ENCODE measurements around the gene LRP1.

Gene LRP1

GRCh38 chr12:57094208-57095160, 33.8 kb upstream of the LRP1 start:
- no peak for DNase-seq (ENCODE audit: low read depth)

DNA sequence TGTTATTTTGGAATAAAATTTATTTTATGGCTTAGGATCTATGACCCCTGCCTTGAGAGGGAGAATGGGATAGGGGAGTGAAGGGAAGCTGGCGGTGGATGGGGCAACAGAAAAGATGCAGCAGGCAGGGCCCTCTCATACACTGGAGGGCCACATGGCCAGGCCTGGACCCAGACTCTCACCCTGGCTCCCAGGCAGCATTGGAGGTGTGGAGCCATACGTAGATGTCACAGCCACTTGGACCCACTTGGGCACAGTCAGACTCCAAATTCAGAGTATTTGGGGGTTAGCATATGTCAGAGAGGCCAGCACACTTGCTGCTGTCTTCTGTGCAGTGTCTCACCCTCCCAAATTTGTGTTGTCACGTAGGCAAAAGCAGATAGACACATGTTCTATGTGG, 32.8 kb upstream of the LRP1 start:
- DNase-seq (ENCODE audit: low read depth): no peak

DNA sequence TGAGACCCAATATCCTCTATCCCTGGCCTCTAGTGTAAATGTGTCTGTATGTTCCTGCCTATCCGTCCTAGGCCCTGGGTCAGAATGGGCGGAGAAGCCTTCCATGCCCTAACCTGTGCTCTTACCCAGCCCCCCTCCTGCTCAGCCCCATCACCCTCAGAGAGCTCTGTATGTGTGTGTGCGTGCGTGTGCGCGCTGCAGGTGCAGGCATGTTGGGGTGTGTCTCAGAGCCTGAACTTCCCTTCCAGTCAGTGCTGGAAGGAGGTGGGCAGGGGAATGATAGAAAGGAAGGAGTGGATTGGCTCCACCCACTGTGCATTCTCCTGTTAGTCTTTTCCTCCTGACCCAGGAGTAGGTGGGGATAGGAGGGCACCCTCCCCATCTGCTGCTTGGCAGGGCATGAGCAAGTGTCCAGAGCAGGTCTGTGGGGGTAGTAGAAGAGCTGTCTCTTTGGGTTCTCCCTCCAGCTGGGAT, 32.1 kb upstream of the LRP1 start:
- no peak for DNase-seq (ENCODE audit: low read depth)

- no peak for DNase-seq (ENCODE audit: low read depth)
Measured at GRCh38 chr12:57096748-57097553, 31.3 kb upstream of the LRP1 start.

DNA sequence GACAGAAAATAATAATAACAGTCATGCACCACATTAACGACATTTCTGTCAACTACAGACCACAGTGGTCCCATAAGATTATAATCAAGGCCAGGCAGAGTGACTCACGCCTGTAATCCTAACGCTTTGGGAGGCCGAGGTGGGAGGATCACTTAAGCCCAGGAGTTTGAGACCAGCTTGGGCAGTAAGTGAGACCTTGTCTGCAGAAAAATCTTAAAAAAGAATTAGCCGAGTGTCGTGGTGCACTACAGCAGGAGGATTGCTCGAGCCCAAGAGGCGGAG, 30.8 kb upstream of the LRP1 start:
- DNase-seq (ENCODE audit: low read depth): no peak

DNA sequence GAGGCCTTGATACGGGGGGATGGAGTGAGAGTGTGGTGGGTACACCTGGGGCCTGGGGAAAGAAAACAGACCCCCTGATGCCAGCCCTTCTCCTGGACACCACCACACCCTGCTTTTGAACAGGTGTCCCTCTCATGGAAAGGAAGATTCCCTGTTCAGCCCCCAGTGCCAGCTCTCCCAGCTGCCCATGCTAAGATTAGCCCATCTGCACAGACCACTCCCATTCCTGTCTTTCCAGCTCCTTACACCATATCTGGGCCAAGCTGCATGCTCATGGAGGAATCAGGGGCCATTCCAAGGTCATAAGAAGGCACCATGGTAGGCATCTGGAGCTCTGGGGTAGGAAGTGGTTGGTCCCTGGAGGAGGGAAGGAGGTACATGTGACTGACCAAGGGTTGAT, 29.7 kb upstream of the LRP1 start:
- no peak for DNase-seq (ENCODE audit: low read depth)

GRCh38 chr12:57099047-57099714, 29.1 kb upstream of the LRP1 start:
- DNase-seq (ENCODE audit: low read depth): no peak

DNA sequence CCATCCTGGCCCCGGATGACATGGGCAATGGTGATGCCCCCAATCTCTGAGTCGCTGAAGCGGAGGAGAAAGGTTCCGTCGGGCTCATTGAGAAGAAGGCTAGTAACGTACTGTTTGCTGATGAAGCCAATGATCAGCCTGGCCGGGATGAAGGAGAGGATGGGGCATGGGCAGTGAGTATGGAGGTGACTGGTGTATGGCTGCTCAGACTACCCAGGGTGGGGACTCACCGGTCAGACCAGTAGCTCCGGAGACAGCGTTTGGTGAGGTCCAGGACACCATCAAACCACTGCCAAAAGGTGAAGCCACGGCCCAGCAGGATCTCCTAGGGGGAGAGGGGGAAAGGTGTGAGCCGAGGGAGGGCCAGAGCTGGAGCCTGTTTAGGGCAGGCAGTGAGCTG, 28.5 kb upstream of the LRP1 start:
- DNase-seq (ENCODE audit: low read depth): no peak

DNA sequence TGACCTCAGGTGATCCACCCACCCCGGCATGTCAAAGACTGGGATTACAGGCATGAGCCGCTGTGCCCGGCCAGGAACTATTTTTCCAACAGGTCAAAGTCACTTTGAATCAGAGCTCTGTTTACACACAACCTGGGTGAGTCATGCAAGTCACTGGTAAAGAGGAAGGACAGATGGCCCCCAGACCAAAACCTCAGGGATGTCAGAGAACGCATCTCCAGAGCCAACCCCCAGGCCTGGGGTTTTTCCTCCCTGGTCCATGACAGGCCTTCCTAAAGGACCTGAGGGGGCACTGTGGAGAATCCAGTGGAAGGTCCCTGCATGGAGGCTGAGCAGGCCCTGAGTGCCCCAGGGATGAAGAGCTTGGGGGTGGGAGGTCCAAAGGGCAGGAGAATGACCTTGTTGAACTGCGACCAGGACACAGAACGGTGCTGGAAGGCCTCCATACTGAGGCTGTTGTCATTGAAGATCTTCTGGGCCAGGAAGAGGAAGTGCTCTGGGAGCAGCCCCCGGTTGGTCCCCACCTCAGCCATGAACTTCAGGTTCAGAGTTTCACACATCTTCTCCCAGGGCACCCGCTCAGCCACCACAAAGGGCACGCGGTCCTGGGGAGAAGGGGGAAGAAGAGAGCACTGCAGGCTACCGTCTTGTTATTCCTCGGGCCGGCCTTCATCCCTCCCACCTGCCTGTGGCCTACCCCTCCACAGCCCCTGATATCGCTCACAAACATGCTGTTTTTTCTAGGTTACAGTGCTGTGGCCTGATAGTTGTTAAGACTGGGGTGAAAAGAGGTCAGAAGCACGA, 26.2 kb upstream of the LRP1 start:
- no peak for DNase-seq (ENCODE audit: low read depth)

GRCh38 chr12:57103856-57104255, 24.4 kb upstream of the LRP1 start:
- no peak for DNase-seq (ENCODE audit: low read depth)

DNA sequence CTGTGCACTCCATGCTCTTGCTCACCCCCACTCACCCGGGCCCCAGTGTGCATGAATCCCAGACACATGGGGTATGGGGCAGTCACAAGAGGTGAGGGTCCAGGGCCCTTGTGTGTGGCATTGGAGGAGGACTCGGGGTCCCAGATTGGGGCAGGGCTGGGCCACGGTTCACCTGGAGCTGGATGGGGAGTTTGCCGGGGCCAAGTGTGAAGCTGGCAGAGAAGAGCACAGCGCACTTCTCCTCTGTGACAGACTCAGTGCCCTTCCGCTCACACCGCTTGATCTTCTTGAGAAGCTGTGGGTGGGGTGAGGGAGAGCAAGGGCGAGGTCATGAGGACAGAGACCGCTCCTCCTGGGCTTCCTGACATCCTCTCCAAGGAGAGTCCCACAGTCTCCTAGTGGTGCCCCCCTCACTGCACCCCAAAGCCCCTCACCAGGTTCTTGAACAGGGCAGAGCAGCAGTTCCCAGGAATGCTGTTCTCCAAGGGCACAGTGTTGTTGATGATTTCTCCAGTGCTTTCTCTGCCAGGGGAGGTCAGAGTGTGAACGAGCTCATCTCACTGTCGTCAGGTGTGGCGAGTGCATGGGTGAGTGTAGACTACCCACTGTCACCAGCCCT, 23.9 kb upstream of the LRP1 start:
- DNase-seq (ENCODE audit: low read depth): no peak

- DNase-seq (ENCODE audit: low read depth): no peak
Measured at GRCh38 chr12:57105011-57105753, 23.1 kb upstream of the LRP1 start.

GRCh38 chr12:57106021-57106708, 22.1 kb upstream of the LRP1 start:
- DNase-seq (ENCODE audit: low read depth): no peak

GRCh38 chr12:57107456-57108155, 20.7 kb upstream of the LRP1 start:
- no peak for DNase-seq (ENCODE audit: low read depth)

- no peak for DNase-seq (ENCODE audit: low read depth)
Measured at GRCh38 chr12:57109207-57110103, 18.8 kb upstream of the LRP1 start.

- peak; percentile 42 for DNase-seq (ENCODE audit: low read depth)
Measured at GRCh38 chr12:57110104-57111030, 17.9 kb upstream of the LRP1 start.

- DNase-seq (ENCODE audit: low read depth): peak; percentile 62
Measured at GRCh38 chr12:57111031-57111734, 17.1 kb upstream of the LRP1 start, which contains the start of gene STAT6. STAT6 (minus strand) TSS chr12:57111362; CDS start chr12:57108278, 3,084 bp downstream.
